HG03139 (cell line): ENCODE results near the gene MYO9A.

Experiments
- ATAC-seq: cut with Tn5 transposase; IDR thresholded peaks from one replicate; pipeline ENCODE4 v1.9.1; 2021; ENCODE audit not compliant: unreplicated experiment

MYO9A gene

DNA sequence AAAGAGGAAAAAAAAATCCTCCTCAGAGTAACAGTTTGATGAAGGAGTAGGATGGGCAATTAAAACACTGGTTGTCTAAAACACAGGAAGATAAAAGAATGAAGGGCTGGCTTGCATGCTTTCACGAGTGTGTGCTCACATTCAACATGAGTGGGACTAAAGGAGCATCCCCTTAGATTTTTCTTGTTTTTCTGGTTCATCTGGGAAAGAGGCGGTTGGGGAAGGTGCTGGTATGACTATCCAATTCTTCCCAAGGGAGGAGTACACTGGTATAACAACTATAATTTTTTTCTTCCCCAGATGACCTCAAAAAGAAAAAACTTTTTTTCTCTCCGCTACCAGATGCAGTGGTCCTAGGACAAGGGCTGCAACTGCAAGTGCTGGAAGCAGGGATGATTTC, 143.7 kb downstream of the MYO9A start:
- ATAC-seq = no peak

DNA sequence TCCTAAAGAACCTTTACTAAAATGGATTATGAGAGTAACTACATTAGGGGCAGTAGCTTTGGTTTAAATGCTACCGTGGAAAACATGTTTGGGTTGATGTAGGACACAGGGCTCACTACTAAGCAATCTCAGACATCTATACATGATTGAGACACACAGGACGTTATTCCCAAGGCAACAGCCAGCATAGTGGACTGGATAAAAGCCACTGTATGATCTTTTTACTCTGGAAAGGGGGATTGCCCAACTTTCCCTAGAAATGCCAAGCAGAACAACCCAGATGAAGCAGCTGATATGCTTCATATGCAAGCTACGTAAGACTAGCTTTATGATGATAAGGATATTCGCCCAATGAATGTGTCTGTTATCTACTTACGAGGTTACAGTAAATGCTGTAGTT, 144.6 kb downstream of the MYO9A start:
- no peak for ATAC-seq

DNA sequence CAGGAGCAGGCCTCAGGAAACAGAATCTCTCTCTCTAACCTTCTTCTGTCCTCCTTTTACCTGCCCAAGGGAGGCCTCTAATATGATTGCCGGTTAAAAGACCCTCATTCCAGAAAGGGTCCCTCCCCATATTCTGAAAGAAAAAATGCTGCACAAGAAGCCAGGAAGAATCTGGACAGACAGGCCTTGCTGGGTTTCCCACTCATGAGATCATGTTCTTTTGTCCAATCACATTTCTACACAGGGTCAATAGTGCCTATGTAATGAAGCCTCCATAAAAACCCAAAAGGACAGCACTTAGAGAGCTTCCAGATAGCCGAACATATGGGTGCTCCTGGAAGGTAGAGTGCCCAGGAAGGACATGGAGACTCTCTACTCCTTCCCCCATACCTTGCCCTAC, 146.0 kb downstream of the MYO9A start:
- no peak for ATAC-seq

DNA sequence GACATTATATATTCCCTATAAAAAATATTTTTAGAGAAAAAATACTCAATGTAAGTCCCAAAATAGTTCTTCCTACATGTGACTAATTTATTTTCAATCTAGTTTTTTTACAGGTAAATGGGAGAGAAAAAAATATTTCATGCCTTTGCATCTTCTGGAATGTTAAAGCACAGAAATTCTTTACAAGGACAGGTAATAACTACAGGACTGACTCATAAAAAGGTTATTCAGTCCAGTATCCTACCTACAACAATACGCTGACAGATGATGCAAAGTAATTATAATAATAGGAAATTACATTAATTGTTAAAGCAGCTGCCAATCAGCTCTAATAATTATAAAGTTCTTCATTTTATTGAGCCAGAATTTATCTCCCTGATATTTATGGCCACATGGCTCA, 147.5 kb downstream of the MYO9A start:
- ATAC-seq = no peak

DNA sequence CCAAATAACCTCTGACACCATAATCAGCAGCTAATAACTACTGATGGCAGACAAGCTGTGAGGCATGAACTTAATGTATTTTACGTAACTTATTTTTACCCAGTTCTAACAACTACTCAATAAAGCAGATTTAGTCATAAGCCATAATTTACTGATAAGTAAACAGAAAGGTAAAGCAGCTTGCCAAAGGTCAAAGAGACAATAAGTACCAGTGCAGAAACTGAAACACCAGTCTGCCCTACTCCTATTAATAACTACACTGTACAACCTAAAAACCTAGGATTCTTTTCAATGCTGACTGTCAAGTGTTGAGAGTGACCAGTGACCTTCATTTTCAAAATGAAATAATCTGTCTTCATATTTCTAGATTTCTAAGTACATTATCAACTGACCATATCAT, 155.4 kb downstream of the MYO9A start:
- no peak for ATAC-seq

DNA sequence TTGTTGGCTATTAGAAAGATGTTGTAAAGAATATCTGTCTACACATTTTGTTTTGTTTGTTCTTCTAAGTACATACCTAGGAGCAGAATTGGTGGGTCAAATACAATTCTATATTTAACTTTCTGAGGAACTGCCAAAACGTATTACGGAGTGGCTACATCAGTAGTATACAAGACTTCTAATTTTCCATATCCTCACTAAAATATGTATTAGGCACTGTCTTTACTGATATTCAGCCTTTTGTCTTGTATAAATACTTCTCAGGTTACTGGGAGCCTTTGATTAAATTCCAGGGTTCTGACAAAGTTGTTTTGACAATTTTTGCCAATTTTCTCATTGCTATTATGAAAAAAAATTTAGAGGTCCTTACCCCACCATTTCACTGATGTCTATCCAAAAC, 160.9 kb downstream of the MYO9A start:
- ATAC-seq = no peak

DNA sequence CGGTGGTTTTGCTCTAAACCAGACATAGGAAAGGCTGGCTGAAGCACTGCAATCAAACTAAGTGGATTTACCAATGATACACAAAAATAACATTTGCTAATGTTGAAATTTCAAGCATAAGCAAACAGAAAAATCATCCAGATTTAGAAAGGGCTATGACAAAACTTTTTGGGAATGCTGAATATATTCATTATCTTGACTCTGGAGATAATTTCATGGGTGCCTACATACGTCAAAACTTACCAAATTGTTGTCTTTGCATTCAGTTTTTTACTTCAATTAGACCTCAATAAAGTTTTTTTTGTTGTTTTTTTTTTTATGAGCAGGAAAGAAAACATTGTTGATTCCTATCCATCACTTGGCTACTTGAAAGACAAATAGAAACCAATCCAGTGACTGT, 166.8 kb downstream of the MYO9A start:
- no peak for ATAC-seq

DNA sequence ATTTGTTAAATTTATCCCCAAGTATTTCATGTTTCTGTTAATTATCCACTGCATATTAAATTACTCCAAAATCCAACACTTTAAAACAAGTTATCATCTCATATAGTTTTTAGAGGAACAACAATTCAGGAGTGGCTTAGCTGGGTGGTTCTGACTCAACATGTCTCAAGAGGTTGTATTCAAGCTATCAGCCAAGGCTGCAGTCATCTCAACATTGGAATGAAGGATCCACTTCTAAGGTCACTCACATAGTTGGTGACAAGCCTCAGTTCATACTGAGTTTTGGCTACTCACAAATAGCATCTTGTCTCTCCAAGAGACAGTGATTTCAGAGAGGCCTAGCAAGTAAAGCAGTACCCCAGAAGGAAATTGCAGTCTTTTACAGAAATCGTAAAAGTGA, 172.9 kb downstream of the MYO9A start:
- no peak for ATAC-seq

DNA sequence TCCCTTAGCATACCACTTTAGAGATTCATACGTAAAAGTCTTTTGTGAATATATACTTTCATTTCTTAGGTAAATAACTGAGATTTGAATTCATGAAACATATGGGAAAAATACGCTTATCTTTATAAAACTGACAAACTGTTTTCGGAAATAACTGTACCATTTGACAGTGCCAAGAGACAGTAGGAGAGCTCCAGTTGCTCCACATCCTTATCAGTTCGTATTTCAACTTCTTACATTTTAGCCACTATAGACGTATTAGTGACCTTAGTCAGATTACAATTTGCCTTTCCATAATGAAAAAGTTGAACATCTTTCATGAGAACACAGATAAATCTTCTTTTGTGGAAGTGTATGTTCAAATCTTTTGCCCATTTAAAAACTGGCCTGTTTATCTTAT, 174.1 kb downstream of the MYO9A start:
- ATAC-seq = no peak

DNA sequence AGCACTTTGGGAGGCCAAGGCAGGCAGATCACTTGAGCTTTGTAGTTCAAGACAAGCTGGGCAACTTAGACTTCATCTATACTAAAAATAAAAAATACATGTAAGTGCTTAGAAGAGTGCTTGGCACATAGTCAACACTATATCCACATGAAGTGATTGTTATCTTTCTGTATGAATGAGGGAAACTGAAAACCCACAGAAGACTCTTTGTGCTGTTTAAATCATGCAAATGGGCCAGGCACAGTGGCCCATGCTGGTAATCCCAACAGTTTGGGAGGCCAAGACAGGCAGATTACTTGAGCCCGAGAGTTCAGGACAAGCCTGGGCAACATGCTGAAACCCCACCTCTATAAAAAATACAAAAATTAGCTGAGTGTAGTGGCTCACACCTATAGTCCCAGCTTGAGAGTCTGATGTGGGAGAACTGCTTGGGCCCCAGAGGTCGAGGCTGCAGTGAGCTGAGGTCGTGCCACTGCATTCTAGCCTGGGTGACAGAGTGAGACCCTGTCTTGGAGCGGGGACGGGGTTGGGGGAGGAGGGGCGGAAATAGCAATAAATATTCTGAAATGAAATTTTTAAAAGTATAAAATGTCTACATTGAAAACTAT, 177.9 kb downstream of the MYO9A start:
- no peak for ATAC-seq

DNA sequence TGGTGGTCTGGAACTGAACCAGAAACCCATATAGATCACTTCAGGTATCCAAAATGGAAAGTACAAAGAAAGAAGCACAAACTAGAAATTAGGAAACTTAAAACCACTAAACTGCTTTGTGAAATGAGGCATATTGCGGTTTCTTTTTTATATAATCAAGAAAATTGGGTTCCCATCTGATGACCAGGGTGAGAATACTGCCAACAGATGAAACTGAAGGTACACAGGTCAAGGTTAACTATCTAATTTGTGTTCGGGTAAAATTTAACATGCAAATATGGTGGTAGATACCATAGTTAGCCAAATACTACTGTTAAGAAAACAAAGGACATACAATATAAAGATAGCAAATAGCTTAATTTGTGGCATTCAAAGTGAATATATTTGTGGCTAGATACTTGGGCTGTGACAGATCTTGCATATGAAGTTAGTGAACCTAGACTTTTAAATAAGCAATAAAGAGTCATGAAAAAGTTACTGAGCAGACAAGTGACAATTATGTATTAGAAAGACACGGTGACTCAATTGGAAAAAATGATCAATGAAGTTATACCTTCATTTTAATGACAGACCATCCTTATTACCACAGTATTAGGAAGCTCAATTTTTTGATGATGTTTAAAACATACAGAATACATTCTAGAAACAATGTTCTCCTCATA, 180.2 kb downstream of the MYO9A start:
- ATAC-seq = no peak

DNA sequence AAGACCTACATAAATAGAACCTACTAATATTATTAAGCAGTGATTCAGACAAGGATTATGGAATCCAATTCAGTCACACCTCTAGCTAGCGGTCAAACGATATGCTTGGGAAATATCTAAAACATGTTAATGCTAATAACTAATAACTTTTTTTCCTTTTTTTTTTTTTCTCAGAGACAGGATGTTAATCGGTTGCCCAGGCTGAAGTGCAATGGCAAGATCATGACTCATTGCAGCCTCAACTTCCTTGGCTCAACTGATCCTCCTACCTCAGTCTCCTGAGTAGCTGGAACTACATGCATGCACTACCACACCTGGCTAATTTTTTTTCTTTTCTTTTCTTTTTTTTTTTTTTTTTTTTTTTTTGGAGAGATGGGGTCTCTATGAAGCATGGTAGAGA, 183.5 kb downstream of the MYO9A start:
- ATAC-seq = no peak

DNA sequence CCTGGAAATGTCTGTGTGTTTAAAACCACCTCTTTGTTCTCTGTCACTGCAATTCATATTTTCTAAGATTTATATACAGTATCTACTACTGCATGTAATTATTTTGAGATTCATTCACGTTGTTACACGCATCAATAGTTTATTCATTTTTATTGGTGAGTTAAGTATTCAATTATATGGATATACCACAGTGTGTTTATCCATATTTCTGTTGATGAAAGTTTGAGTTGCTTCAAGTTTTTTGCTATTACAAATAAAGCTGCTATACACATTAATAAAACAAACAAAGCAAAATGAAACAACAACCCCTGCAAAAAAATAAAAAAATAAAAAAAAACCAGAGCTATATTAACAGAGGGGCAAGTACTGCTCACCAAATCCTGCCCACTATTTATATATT, 185.3 kb downstream of the MYO9A start:
- no peak for ATAC-seq

DNA sequence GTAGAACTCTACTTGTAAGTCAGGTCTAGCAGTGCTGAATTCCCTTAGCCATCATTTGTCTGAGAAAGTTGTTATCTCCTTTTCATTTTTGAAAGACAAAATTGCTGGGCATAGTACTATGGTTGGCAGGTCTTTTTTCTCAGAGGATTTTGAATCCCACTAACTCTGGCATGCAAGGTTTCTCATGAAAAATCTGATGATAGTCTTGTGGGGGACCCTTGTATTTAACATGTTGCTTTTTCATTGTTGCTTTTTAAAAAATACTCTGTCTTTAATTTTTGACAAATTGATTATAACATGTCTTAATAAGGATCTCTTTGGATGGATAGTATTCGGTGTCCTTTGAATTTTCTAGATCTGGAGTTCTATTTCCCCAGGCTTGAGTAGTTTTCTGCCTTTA, 186.7 kb downstream of the MYO9A start:
- no peak for ATAC-seq

DNA sequence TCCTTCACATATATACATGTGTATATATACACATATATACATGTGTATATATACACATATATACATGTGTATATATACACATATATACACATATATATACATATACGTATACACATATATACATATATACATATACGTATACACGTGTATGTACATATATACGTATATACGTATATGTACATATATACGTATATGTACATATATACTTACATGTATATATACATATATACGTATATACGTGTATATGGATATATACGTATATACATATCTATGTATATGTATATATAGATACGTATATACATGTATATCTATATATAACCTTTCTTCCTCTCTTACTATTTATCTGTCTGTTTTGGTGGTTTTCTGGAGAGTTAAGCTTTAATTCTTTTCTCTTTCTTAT, 192.8 kb downstream of the MYO9A start:
- no peak for ATAC-seq

DNA sequence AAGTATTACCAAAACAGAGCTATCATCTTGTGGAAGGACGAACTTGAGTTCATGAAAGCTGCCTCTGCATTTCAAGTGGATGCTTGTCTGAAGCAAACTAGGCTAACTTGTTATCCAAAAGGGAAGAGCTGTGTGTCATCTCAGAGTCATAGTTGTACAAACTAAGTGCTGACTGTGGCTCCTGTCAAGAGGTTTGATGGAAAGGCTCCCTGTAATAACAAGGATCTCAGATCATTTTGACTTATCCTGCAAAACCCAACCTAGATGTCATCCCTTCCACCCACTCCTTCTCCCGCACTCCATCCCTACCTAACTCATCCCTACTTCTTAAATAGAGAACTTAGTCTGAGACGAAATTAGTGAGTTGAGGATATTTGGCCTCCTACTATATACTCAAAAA, 196.8 kb downstream of the MYO9A start:
- no peak for ATAC-seq

DNA sequence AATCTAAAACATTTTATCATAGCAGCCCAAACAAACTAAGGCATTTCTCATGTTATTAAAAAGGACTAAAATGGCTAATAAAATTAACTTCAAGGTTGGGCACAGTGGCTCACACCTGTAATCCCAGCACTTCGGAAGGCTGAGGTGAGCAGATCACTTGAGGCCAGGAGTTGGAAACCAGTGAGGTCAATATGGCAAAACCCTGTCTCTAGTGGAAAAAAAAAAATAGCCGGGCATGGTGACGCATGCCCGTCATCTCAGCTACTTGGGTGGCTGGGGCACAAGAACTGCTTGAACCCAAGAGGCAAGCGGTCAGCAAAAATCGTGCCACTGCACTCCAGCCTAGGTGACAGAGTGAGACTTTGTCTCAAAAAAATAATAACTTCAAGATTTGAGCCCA, 197.4 kb downstream of the MYO9A start:
- ATAC-seq = no peak

DNA sequence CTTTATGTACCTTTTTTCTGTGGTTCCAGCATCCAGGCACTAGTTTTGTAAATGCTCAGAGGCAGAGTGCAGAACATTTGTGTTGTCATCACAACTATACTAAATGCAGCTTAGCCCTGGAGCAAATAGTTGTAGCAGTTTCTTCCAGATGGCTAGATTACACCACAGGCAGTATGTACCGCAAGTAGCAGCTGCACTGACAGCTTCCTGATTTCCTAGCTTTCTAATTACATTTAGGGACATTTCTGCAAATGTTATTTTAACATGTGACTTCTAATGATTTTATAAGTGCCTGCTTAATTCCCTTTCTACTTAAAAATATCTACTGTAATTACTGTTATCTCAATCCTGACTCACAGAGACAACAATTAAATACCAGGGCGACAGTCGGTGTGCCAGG, 201.1 kb downstream of the MYO9A start:
- ATAC-seq = no peak

DNA sequence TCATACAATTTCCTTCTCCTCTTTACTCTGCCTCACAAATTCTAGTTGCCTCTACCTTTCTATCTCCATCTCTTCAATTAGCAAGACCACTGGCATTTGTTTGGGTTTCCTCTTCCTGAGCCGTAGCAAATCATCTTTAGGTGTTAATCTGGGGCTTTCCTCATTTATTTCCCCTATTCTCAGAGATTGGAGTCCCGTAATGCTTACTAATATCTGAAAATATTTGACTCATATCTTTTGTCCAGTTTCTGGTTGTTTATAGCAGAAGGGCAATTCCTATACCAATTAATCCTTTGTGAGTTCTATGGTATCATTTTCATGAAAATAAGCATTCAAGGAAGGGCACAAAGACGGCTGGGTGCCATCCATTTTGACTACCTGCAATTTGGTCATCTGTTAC, 203.9 kb downstream of the MYO9A start:
- no peak for ATAC-seq

DNA sequence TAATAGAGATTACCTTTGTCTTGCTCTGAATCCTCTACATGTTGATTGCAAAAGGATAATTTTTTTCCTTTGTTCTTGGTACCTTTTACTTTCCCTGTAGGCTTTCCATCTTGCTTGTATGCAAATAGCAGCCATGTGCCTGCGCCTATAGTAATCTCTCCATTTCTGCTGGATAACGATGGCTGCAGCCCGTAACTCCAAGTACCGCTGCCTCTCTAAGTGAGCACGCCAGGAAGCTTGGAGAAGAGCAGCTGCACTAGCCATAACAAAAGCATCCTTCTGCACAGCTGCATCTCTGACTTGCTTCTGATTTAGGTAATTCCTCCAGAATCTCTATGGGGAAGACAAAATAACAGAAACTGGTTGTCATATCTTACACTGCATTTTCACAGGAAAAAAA, 218.3 kb downstream of the MYO9A start:
- ATAC-seq = no peak

DNA sequence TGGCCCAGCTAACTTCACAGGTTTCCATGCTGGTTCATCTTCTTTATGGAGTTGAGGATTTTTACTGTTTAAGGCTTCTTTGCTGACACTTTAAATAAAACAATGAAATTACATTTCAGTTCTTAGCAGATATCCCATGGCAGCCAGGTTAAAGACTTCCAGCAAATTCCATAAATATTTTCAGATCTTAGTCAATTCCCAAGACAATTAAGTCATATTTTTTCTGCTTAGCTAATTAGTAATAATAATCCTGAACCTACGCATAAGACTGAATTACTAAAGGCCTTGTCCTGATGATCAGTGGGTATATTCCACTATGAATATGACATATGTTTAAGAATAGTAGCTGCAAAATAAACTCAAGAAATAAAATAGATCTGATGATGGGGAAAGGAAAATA, 224.3 kb downstream of the MYO9A start:
- no peak for ATAC-seq

DNA sequence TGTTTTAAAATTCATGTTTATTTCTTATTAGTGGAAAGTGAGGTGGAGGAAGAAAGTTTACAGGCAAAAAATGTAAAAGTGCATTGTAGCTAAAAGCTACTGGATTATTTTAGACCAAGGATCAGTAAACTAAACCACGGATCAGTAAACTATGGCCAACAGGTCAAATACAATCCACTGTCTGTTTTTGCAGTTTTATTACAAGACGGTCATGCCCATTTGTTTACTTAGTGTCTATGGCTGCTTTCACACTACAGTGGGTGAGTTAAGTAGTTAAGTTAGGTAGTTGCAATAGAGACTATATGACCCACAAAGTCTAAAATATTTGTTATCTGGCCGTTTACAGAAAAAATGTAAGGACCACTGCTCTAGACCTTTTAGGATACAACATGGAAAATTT, 225.6 kb downstream of the MYO9A start:
- no peak for ATAC-seq

DNA sequence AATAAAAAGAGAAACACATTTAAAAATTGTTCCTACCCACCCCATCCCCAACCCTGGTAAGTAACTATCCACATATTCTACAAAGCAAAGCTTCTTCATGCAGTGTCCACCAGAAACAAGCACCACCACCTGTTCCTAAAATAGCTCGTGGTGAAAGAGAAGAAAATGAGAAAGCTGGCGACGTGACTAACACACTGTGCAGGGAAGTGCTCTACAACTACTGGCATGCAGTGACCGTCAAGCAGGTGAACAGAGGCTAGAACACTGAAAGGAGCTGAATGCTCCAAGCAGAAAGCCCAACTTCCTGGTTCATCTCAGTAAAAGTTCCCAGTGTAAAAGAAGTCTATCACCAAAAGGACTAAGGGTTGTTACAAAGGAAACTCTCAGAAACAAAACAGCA, 226.9 kb downstream of the MYO9A start:
- ATAC-seq = no peak
